ENCODE data around the gene ATG101. TPM values are rescaled to one million over a fixed set of nuclear protein-coding genes. Genes with fewer than 3 reads are reported as not detected.

The ATG101 gene
- total RNA-seq, 2 donors from 2014 or later: 26.8 to 36.9 TPM

DNA sequence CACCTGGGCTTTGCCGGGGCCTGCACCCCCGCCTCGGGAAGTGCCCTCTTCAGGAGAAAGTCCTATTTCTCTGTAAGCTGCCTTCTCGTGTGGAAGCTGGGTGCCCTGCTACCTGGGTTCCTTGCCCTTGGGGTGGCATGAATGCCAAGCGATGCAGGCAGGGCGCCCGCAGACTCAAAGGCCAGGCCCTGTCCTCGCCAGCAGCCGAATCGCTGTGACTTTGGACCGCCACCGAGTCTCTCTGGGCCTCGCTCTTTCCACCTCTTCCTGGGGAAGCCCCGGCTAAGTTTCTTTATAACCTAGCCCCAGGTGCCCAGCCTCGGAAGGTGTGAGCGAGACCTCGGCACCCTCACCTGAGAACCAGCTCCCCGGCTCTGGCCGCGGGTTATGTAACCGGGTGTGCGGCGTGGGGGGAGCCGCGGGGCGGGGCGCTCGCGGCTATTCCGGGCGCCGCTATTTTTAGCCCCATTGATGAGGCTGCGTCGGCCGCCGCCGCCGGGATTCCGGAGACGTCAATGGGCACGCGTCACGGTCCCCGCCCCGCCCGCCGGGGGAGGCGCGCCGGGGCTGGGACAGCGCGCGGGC, 33.1 kb upstream of the ATG101 start:
- Histone ChIP-seq H3K27me3 (no peaks in the 10 kb centered on the region), H3K36me3 (no peaks in the 10 kb centered on the region), H3K4me3 (peak overlapping the region; percentile 81 to 86), H3K27ac (peak overlapping the region; percentile 94 to 99), H3K9me3 (no peaks in the 10 kb centered on the region), H3K4me1 (peaks cover 0 to 76% of the 10 kb centered on the region in 2 donors)
- TF ChIP-seq, protein P1, sequence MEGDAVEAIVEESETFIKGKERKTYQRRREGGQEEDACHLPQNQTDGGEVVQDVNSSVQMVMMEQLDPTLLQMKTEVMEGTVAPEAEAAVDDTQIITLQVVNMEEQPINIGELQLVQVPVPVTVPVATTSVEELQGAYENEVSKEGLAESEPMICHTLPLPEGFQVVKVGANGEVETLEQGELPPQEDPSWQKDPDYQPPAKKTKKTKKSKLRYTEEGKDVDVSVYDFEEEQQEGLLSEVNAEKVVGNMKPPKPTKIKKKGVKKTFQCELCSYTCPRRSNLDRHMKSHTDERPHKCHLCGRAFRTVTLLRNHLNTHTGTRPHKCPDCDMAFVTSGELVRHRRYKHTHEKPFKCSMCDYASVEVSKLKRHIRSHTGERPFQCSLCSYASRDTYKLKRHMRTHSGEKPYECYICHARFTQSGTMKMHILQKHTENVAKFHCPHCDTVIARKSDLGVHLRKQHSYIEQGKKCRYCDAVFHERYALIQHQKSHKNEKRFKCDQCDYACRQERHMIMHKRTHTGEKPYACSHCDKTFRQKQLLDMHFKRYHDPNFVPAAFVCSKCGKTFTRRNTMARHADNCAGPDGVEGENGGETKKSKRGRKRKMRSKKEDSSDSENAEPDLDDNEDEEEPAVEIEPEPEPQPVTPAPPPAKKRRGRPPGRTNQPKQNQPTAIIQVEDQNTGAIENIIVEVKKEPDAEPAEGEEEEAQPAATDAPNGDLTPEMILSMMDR (IDR thresholded peaks at IDR 0.05): no peak
- peak; percentile 94 for DNase-seq (ENCODE audit: low spot score)

DNA sequence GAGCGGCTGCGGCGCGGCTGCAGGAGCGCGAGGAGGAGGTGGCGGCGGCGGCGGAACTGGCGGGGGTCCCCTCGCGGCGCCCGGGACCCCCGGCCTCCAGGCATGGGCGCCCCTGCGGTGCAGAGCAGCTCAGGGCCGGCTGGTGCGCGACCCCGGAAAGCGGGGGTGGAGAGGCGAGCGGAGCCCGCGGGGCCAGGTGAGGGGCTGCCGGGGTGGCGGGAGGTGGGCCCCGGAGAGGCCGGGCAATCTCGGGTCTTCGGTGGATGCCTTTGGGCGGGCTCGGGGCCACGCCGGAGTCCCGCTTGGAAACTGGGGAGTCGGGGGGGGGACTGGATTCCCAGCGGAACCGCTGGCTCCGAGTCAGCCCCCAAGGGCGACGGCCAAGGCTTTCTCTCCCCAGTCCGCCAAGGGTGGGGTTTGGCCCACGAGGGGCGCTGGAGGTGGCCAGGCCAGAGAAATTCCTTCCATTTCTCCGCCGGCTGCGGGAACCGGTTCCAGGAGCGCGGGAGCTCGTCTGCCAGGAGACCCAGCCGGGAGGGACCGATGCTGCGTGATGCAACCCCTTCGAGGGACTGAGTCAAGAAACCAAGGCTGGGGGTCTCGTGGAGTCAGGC, 32.4 kb upstream of the ATG101 start:
- H3K36me3 ChIP-seq: no peaks in the 10 kb centered on the region
- H3K4me3 ChIP-seq: peak overlapping the region; percentile 81 to 86
- no peaks in the 10 kb centered on the region for H3K9me3 ChIP-seq
- H3K27me3 ChIP-seq: no peaks in the 10 kb centered on the region
- peak overlapping the region; percentile 94 to 99 for H3K27ac ChIP-seq
- TF ChIP-seq, protein P1 (IDR thresholded peaks at IDR 0.05): peak in 1 of 2 donors; percentile 9
- no peak for DNase-seq (ENCODE audit: low spot score)
- peaks cover 0 to 77% of the 10 kb centered on the region in 2 donors for H3K4me1 ChIP-seq

DNA sequence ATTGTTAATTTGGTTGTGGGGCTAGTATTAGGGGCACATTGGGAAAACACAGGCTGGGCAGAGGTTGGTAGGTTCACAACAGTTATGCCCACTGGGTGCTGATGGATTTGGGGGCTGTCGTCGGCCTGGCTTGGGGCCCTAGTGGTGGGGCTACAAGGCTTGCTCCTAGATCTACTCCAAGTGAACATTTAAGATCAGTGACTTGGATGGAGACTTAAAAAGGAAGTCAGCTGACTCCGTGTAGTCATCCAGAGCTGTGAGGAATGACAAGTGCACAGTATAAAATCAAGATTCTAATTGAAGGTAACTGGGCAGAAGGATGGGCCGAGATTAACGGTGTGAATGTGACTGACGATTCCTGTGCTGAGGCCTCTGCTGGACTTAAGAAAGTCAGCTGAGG, 31.3 kb upstream of the ATG101 start:
- Histone ChIP-seq H3K27ac (peak overlapping the region; percentile 94 to 99), H3K36me3 (no peaks in the 10 kb centered on the region), H3K9me3 (no peaks in the 10 kb centered on the region), H3K4me3 (peak overlapping the region; percentile 81 to 86), H3K4me1 (peaks cover 0 to 81% of the 10 kb centered on the region in 2 donors), H3K27me3 (no peaks in the 10 kb centered on the region)
- DNase-seq (ENCODE audit: low spot score): no peak
- TF ChIP-seq, protein P1 (IDR thresholded peaks at IDR 0.05): no peak

DNA sequence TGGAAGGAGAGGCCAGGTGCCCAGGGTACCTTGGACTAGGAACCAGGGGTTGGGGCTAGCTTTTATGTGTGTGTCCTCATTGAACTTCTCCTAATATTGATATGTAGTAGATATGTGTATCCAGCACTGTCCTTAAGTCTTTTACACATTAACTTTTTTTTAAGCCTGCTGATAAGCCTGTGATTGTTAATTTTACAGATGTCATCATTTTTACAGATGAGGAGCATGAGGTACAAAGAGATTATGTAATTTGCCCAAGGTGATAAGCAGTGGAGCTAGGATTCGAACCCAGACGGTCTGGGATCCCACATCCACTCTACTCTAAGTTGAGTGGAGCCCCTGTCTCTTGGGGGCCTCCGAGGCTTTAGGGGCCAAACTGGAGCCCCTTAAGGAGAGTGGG, 28.7 kb upstream of the ATG101 start:
- no peaks in the 10 kb centered on the region for H3K9me3 ChIP-seq
- TF ChIP-seq, protein P1 (IDR thresholded peaks at IDR 0.05): no peak

DNA sequence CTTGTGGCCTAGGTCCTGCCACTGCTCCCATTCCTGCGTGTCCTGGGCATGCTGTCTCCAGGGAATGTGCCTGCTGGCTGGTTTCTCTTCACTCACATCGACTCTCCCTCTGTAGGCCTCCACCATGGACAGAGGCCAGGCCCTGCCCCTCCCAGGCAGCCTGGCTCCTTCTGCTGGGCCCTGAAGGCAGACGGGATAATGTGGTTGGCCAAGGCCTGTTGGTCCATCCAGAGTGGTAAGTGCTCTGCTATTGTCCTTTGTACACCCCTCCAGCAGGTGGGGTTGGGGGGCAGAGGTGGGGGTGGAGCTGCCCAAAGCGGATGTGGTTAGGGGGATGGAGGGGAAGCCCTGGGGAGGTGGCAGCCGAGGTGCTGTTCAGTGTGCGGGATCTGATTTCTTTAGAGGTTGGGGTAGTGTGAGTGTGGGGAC, 28.1 kb upstream of the ATG101 start:
- Histone ChIP-seq H3K36me3 (no peaks in the 10 kb centered on the region), H3K27me3 (no peaks in the 10 kb centered on the region), H3K4me1 (peaks cover 0 to 88% of the 10 kb centered on the region in 2 donors), H3K4me3 (no peak overlapping the region), H3K27ac (peak overlapping the region; percentile 94 to 99), H3K9me3 (no peaks in the 10 kb centered on the region)
- DNase-seq (ENCODE audit: low spot score): no peak
- TF ChIP-seq, protein P1 (IDR thresholded peaks at IDR 0.05): no peak

More for the DNA sequence above, 28.7 kb upstream of the ATG101 start:
- DNase-seq (ENCODE audit: low spot score): no peak
- Histone ChIP-seq H3K27ac (peak overlapping the region; percentile 94 to 99), H3K4me1 (peaks cover 0 to 88% of the 10 kb centered on the region in 2 donors), H3K4me3 (no peak overlapping the region), H3K27me3 (no peaks in the 10 kb centered on the region), H3K36me3 (no peaks in the 10 kb centered on the region)
